Heart left ventricle (tissue), 13 donors: Measurements from ENCODE around the gene TRAF3.

Experiments used
- POLR2A ChIP-seq, 2 donors: fragments of 450-650 bp; IDR thresholded peaks; one replicate each; pipeline ENCODE4 v1.6.1; 2017; ENCODE audit warnings: antibody characterized with exemption in 2 of 2, mild to moderate bottlenecking in 2 of 2, moderate library complexity in 2 of 2
- TF ChIP-seq, protein P1 (sequence below), 12 donors: fragments of 200-600 bp; sonication (generic) in 4 of 12; IDR thresholded peaks; one replicate each; pipeline versions ENCODE4 v1.5.0 to v1.8.0; 2018 to 2022; ENCODE audit warnings: antibody characterized with exemption in 12 of 12, mild to moderate bottlenecking in 5 of 12
- donor health status: ischemic (EF 13 %, LVEDD 7.1; RV severe dilation, severe dysfunction).
- donor health status: DM: no; HTN: yes; CAD: no.
- donor health status: DM: no; HTN: no; CAD: no.
- donor health status: ischemic (EF 25% LVEDD 6.9; RV normal size, moderate dysfunction).
- donor health status: ischemic (EF 25% LVEDD 5.7; RV mildly dilated, moderate dysfunction).
- donor health status: ischemic (EF 35%, LVEDD 5.7; RV mildly dilated, moderate dysfunction).
- donor health status: nonischemic (EF 11% LVEDD 7.7; RV severe dilation, severe dysfunction).
- donor health status: DM: yes; HTN: yes; CAD: no.
- donor health status: PGD.
- donor health status: ischemic (EF 29% LVEDD 5.4; RV normal size, mild dysfunction).
- donor health status: nonischemic (EF 23%, LVEDD 6.1; RV moderate dilation, normal function).

DNA sequence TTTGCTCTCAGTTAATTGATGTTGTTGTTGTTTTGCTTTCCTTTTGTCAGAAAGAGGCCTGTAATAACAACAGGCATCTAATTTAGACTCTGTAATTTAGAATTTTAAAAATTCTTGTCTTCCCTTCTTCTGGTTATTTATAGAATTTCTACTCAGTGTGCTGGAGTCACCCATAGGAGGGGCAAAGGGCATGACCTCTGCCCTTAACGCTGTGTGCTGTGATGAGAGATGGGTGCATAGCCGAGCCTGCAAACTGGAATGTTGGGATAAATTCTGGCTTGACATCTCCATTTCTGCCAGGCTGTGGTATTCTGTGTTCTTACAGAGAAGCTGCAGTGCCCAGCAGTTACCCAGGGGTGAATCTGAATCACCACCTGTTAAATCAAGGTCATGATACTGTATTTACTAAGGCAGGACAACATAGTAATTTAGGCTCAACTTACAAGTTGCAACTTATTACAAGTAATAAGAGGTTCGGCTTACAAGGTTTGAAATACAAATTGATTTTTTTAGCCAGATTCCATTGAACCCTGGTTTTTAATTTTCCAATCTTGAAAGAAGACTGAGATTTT is 53.3 kb downstream of the TRAF3 start:
- TF ChIP-seq, protein P1, sequence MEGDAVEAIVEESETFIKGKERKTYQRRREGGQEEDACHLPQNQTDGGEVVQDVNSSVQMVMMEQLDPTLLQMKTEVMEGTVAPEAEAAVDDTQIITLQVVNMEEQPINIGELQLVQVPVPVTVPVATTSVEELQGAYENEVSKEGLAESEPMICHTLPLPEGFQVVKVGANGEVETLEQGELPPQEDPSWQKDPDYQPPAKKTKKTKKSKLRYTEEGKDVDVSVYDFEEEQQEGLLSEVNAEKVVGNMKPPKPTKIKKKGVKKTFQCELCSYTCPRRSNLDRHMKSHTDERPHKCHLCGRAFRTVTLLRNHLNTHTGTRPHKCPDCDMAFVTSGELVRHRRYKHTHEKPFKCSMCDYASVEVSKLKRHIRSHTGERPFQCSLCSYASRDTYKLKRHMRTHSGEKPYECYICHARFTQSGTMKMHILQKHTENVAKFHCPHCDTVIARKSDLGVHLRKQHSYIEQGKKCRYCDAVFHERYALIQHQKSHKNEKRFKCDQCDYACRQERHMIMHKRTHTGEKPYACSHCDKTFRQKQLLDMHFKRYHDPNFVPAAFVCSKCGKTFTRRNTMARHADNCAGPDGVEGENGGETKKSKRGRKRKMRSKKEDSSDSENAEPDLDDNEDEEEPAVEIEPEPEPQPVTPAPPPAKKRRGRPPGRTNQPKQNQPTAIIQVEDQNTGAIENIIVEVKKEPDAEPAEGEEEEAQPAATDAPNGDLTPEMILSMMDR (IDR thresholded peaks at IDR 0.05) = no peak
- no peak for TF ChIP-seq POLR2A (IDR thresholded peaks at IDR 0.05)
